Measurements from ENCODE around the gene INTS1.

The INTS1 gene

DNA sequence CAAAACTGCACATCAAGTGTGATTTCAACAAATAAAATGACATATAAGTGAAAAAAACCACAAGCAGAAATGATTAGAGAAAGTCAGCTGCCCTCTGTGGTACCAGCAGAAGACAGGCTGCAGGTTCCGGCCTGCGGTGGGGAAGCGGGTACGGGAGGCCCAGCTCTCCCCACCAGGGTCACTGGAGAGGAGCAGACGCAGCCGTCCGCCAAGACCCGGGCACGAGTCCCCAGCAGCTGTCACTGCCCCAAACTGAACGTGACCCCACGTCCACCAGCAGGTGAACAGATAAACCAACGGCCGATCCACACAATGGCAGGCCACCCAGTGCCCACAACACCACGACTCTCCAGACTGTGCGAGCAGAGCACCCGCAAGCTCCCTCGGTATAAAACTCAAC, 28.8 kb downstream of the INTS1 start:
- H2AK5ac ChIP-seq (ENCODE audit: low read length, severe bottlenecking), result no peak overlapping the region
- H3K23ac ChIP-seq (ENCODE audit: low read length in 2 of 2), result no peak overlapping the region
- H3K79me1 ChIP-seq (replicated peaks; ENCODE audit: low read length, poor library complexity, severe bottlenecking), result peaks cover 1% of the 10 kb centered on the region
- H2BK5ac ChIP-seq (ENCODE audit: low read depth, low read length, poor library complexity, severe bottlenecking), result no peak overlapping the region
- DNase-seq, result no peak
- peaks cover 3% of the 10 kb centered on the region for H3K4me1 ChIP-seq (ENCODE audit: control insufficient read depth, insufficient read depth, low read depth, low read length)
- H3K27ac ChIP-seq (ENCODE audit: low read length, poor library complexity, severe bottlenecking), result no peak overlapping the region
- H2BK12ac ChIP-seq (ENCODE audit: low read length in 2 of 2), result no peak overlapping the region
- WGBS, result 92% methylated on average over 17 of the region's 17 CpGs
- H3K9me3 ChIP-seq (ENCODE audit: control insufficient read depth, low read length), result no peaks in the 10 kb centered on the region
- peaks cover 39 to 99% of the 10 kb centered on the region in 2 experiments for H3K36me3 ChIP-seq (ENCODE audit: control insufficient read depth in 1 of 2, insufficient read depth in 2 of 2, low read depth in 1 of 2, low read length in 2 of 2)
- no peak overlapping the region for H2BK15ac ChIP-seq (ENCODE audit: low read depth, poor library complexity, severe bottlenecking)
- H3K4ac ChIP-seq (ENCODE audit: low read depth in 1 of 2, low read length in 2 of 2), result no peak overlapping the region
- no peak overlapping the region for H3K18ac ChIP-seq (ENCODE audit: low read depth in 1 of 2, low read length in 2 of 2)
- no peak overlapping the region for H3K4me2 ChIP-seq (ENCODE audit: low read length, poor library complexity, severe bottlenecking)
- H4K8ac ChIP-seq (ENCODE audit: low read length), result no peak overlapping the region
- no peak overlapping the region for H2BK120ac ChIP-seq (ENCODE audit: low read depth, low read length)
- no peak overlapping the region for H4K91ac ChIP-seq (ENCODE audit: low read length)
- H2AFZ ChIP-seq (ENCODE audit: low read depth, low read length), result no peak overlapping the region
- no peak overlapping the region for H3K14ac ChIP-seq (ENCODE audit: low read length in 2 of 2)
- no peak overlapping the region for H3K4me3 ChIP-seq (ENCODE audit: insufficient read depth in 1 of 2, low read depth in 1 of 2, low read length in 2 of 2)
- H3K9ac ChIP-seq (ENCODE audit: low read length), result no peak overlapping the region
- H3K27me3 ChIP-seq (ENCODE audit: control insufficient read depth in 1 of 2, insufficient read depth in 1 of 2, low read length in 2 of 2), result no peaks in the 10 kb centered on the region

DNA sequence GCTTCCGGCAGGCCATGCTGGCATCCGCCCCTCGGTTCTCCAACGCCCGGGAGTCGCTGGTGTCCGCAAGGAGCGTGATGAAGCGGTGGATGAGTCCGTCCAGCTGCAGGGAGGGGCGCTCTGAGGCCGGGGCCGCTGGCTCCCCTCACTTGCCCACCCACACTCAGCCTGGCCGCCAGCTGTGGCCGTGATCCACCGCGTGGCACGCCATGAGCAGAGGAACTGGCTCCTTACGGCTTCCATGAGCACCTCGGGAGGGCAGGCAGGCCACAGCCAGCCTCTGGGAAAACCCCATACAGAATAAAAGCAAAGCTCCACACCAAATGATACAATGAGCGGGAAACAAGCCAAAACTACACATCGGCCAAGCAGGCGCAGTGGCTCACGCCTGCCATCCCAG, 29.5 kb downstream of the INTS1 start:
- Histone ChIP-seq H3K79me1 (replicated peaks; ENCODE audit: low read length, poor library complexity, severe bottlenecking) (peaks cover 1% of the 10 kb centered on the region), H3K23ac (ENCODE audit: low read length in 2 of 2) (no peak overlapping the region), H4K91ac (ENCODE audit: low read length) (no peak overlapping the region), H3K14ac (ENCODE audit: low read length in 2 of 2) (no peak overlapping the region), H4K8ac (ENCODE audit: low read length) (no peak overlapping the region), H3K4ac (ENCODE audit: low read depth in 1 of 2, low read length in 2 of 2) (no peak overlapping the region), H3K27ac (ENCODE audit: low read length, poor library complexity, severe bottlenecking) (no peak overlapping the region), H3K18ac (ENCODE audit: low read depth in 1 of 2, low read length in 2 of 2) (no peak overlapping the region), H2BK12ac (ENCODE audit: low read length in 2 of 2) (no peak overlapping the region), H3K9ac (ENCODE audit: low read length) (no peak overlapping the region), H3K4me2 (ENCODE audit: low read length, poor library complexity, severe bottlenecking) (no peak overlapping the region), H3K9me3 (ENCODE audit: control insufficient read depth, low read length) (no peaks in the 10 kb centered on the region), H3K4me1 (ENCODE audit: control insufficient read depth, insufficient read depth, low read depth, low read length) (peaks cover 3% of the 10 kb centered on the region), H2BK5ac (ENCODE audit: low read depth, low read length, poor library complexity, severe bottlenecking) (no peak overlapping the region), H2BK15ac (ENCODE audit: low read depth, poor library complexity, severe bottlenecking) (no peak overlapping the region), H2AFZ (ENCODE audit: low read depth, low read length) (no peak overlapping the region), H3K36me3 (ENCODE audit: control insufficient read depth in 1 of 2, insufficient read depth in 2 of 2, low read depth in 1 of 2, low read length in 2 of 2) (peaks cover 37 to 99% of the 10 kb centered on the region in 2 experiments), H3K4me3 (ENCODE audit: insufficient read depth in 1 of 2, low read depth in 1 of 2, low read length in 2 of 2) (no peak overlapping the region), H2AK5ac (ENCODE audit: low read length, severe bottlenecking) (no peak overlapping the region), H3K27me3 (ENCODE audit: control insufficient read depth in 1 of 2, insufficient read depth in 1 of 2, low read length in 2 of 2) (no peaks in the 10 kb centered on the region), H2BK120ac (ENCODE audit: low read depth, low read length) (no peak overlapping the region)
- DNase-seq, result no peak
- WGBS, result 93% methylated on average over 22 of the region's 24 CpGs

- Histone ChIP-seq H2AFZ (ENCODE audit: low read depth, low read length) (no peak overlapping the region), H2AK5ac (ENCODE audit: low read length, severe bottlenecking) (no peak overlapping the region), H3K9ac (ENCODE audit: low read length) (no peak overlapping the region), H3K9me3 (ENCODE audit: control insufficient read depth, low read length) (no peaks in the 10 kb centered on the region), H3K4ac (ENCODE audit: low read depth in 1 of 2, low read length in 2 of 2) (no peak overlapping the region), H3K27ac (ENCODE audit: low read length, poor library complexity, severe bottlenecking) (no peak overlapping the region), H3K36me3 (ENCODE audit: control insufficient read depth in 1 of 2, insufficient read depth in 2 of 2, low read depth in 1 of 2, low read length in 2 of 2) (peaks cover 34 to 99% of the 10 kb centered on the region in 2 experiments), H3K4me2 (ENCODE audit: low read length, poor library complexity, severe bottlenecking) (no peak overlapping the region), H2BK15ac (ENCODE audit: low read depth, poor library complexity, severe bottlenecking) (no peak overlapping the region), H2BK12ac (ENCODE audit: low read length in 2 of 2) (no peak overlapping the region), H3K23ac (ENCODE audit: low read length in 2 of 2) (no peak overlapping the region), H3K4me1 (ENCODE audit: control insufficient read depth, insufficient read depth, low read depth, low read length) (peaks cover 3% of the 10 kb centered on the region), H2BK120ac (ENCODE audit: low read depth, low read length) (no peak overlapping the region), H3K4me3 (ENCODE audit: insufficient read depth in 1 of 2, low read depth in 1 of 2, low read length in 2 of 2) (no peak overlapping the region), H3K79me1 (replicated peaks; ENCODE audit: low read length, poor library complexity, severe bottlenecking) (no peaks in the 10 kb centered on the region), H3K14ac (ENCODE audit: low read length in 2 of 2) (no peak overlapping the region), H3K18ac (ENCODE audit: low read depth in 1 of 2, low read length in 2 of 2) (no peak overlapping the region), H3K27me3 (ENCODE audit: control insufficient read depth in 1 of 2, insufficient read depth in 1 of 2, low read length in 2 of 2) (no peaks in the 10 kb centered on the region), H4K91ac (ENCODE audit: low read length) (no peak overlapping the region), H4K8ac (ENCODE audit: low read length) (no peak overlapping the region), H2BK5ac (ENCODE audit: low read depth, low read length, poor library complexity, severe bottlenecking) (no peak overlapping the region)
- peak; percentile 77 for DNase-seq
- 38% methylated on average over 37 of the region's 37 CpGs for WGBS
Observed at GRCh38 chr7:1473864-1474512, 30.2 kb downstream of the INTS1 start.

GRCh38 chr7:1470901-1471300, 33.3 kb downstream of the INTS1 start:
- no peak overlapping the region for H3K4me2 ChIP-seq (ENCODE audit: low read length, poor library complexity, severe bottlenecking)
- H3K9me3 ChIP-seq (ENCODE audit: control insufficient read depth, low read length), result no peaks in the 10 kb centered on the region
- H3K4me1 ChIP-seq (ENCODE audit: control insufficient read depth, insufficient read depth, low read depth, low read length), result peaks cover 15% of the 10 kb centered on the region
- no peak overlapping the region for H3K27ac ChIP-seq (ENCODE audit: low read length, poor library complexity, severe bottlenecking)
- WGBS, result 99% methylated on average over 18 of the region's 21 CpGs
- H4K91ac ChIP-seq (ENCODE audit: low read length), result no peak overlapping the region
- no peak overlapping the region for H3K4ac ChIP-seq (ENCODE audit: low read depth in 1 of 2, low read length in 2 of 2)
- H4K8ac ChIP-seq (ENCODE audit: low read length), result no peak overlapping the region
- no peak overlapping the region for H2AFZ ChIP-seq (ENCODE audit: low read depth, low read length)
- H2BK15ac ChIP-seq (ENCODE audit: low read depth, poor library complexity, severe bottlenecking), result no peak overlapping the region
- no peak overlapping the region for H2BK5ac ChIP-seq (ENCODE audit: low read depth, low read length, poor library complexity, severe bottlenecking)
- no peak overlapping the region for H2BK120ac ChIP-seq (ENCODE audit: low read depth, low read length)
- no peak overlapping the region for H3K9ac ChIP-seq (ENCODE audit: low read length)
- no peak overlapping the region for H3K23ac ChIP-seq (ENCODE audit: low read length in 2 of 2)
- no peak overlapping the region for H3K14ac ChIP-seq (ENCODE audit: low read length in 2 of 2)
- H3K18ac ChIP-seq (ENCODE audit: low read depth in 1 of 2, low read length in 2 of 2), result no peak overlapping the region
- no peak overlapping the region for H2AK5ac ChIP-seq (ENCODE audit: low read length, severe bottlenecking)
- no peak overlapping the region for H3K4me3 ChIP-seq (ENCODE audit: insufficient read depth in 1 of 2, low read depth in 1 of 2, low read length in 2 of 2)
- peaks cover 1% of the 10 kb centered on the region for H3K79me1 ChIP-seq (replicated peaks; ENCODE audit: low read length, poor library complexity, severe bottlenecking)
- no peaks in the 10 kb centered on the region for H3K27me3 ChIP-seq (ENCODE audit: control insufficient read depth in 1 of 2, insufficient read depth in 1 of 2, low read length in 2 of 2)
- no peak for DNase-seq
- no peak overlapping the region for H2BK12ac ChIP-seq (ENCODE audit: low read length in 2 of 2)
- peaks cover 28 to 86% of the 10 kb centered on the region in 2 experiments for H3K36me3 ChIP-seq (ENCODE audit: control insufficient read depth in 1 of 2, insufficient read depth in 2 of 2, low read depth in 1 of 2, low read length in 2 of 2)

Measured in mesenchymal stem cell (in vitro differentiated cells and primary cell).